ENCODE data around the gene BDNF. TPM values are rescaled to one million over a fixed set of nuclear protein-coding genes. Genes with fewer than 3 reads are reported as not detected.
"Not testable (repeated sequence)": the region's sequence is repeated elsewhere in the genome, so short reads cannot be mapped to it uniquely, and the experiment has no call there.

Gene BDNF
- total RNA-seq, 1 donor from 2014 or later = 5.8 TPM

DNA sequence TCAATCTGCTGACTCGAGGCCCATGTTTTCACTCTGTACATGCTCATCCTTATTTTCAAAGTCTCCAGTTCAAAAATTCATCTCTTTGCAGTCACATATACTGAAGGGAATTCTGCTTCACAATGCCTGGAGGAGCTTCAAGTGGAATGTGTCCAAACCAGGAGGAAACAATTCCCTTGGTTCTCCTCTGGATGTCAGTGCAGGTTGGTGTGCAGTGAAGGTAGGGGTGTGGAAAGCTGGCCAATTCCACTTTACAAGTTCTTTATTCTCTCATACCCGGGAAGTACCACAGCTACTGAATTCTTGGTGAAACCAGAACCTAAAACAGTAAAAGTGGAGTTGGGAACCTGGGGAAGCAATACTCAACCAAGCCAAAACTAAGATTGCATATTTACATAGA, 57.3 kb downstream of the BDNF start:
- TF ChIP-seq, protein P1, sequence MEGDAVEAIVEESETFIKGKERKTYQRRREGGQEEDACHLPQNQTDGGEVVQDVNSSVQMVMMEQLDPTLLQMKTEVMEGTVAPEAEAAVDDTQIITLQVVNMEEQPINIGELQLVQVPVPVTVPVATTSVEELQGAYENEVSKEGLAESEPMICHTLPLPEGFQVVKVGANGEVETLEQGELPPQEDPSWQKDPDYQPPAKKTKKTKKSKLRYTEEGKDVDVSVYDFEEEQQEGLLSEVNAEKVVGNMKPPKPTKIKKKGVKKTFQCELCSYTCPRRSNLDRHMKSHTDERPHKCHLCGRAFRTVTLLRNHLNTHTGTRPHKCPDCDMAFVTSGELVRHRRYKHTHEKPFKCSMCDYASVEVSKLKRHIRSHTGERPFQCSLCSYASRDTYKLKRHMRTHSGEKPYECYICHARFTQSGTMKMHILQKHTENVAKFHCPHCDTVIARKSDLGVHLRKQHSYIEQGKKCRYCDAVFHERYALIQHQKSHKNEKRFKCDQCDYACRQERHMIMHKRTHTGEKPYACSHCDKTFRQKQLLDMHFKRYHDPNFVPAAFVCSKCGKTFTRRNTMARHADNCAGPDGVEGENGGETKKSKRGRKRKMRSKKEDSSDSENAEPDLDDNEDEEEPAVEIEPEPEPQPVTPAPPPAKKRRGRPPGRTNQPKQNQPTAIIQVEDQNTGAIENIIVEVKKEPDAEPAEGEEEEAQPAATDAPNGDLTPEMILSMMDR (conservative IDR thresholded peaks at IDR 0.05; ENCODE audit: low read depth, low read length) = peak; percentile 33
- no peak overlapping the region for H3K4me3 ChIP-seq (ENCODE audit: low read depth, low read length)
- DNase-seq (ENCODE audit: low read depth) = no peak

DNA sequence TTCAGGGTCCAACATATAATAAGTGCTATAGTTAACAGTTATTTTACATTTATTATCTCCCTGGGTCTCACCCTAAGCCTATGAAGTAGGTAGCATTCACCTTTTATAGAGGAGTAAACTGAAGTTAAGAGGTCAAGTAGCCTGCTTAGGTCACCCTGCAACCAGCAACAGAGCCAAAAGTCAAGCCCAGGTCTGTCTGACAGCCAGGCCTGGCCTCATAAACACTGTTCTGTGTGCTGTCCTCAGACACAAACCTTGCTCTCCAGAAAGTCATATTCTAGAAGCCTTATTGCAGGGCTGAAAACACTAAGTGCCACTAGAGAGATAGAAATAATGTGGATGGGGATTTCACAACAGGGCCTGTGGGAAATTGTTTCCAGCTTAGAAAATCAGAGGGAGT, 59.3 kb downstream of the BDNF start:
- TF ChIP-seq, protein P1 (conservative IDR thresholded peaks at IDR 0.05; ENCODE audit: low read depth, low read length) = no peak
- no peak overlapping the region for H3K4me3 ChIP-seq (ENCODE audit: low read depth, low read length)
- no peak for DNase-seq (ENCODE audit: low read depth)

DNA sequence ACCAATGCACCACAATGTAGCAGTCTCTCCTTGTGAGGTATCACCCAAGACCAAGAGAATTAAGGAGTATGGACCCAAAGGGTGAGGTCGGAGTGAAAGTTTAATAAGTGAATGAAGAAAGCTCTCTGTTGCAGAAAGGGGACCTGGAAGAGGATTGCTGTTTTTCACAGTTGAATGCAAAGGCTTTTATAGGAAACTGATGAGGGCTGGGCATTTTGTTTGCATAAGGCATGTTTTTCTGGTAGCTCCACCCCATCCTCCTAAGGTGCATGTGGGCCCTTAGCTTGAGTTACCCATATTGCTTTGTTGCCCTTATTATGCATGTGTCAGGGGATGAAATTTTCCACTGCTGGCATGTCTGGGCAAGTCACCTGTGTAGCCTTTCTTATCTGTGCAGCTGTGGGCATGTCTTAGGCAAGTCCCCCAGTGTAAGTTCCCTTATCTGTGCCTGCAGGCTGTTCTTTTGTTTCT, 64.7 kb downstream of the BDNF start:
- DNase-seq (ENCODE audit: low read depth) = no peak
- no peak overlapping the region for H3K4me3 ChIP-seq (ENCODE audit: low read depth, low read length)
- TF ChIP-seq, protein P1 (conservative IDR thresholded peaks at IDR 0.05; ENCODE audit: low read depth, low read length) = no peak

DNA sequence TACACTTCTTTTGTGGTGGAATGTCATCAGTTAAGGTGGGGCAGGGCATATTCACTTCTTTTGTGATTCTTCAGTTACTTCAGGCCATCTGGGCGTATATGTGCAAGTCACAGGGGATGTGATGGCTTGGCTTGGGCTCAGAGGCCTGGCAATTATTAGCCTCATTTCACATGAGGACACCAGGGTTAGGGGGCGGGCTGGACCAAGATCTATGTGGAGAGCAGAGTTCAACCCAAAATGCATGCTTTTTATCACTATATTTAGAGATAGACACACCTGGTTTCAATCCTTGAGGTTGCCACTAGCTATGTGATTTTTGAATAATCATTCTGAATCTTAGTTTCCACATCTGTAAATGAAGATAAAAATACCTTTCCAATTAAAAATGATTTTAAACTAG, 65.5 kb downstream of the BDNF start:
- DNase-seq (ENCODE audit: low read depth); H3K4me3 ChIP-seq (ENCODE audit: low read depth, low read length): not testable (repeated sequence)

DNA sequence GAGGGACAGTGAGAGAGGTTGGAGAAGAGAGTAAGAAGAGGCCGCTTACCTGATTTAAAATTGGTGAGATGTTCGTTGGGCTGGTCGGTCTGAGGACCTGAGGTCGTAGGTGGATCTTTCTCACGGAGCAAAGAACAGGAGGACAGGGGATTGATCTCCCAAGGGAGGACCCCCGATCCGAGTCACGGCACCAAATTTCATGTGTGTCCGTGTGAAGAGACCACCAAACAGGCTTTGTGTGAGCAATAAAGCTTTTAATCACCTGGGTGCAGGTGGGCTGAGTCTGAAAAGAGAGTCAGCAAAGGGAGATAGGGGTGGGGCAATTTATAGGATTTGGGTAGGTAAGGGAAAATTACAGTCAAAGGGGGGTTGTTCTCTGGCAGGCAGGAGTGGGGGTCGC, 66.0 kb downstream of the BDNF start:
- H3K4me3 ChIP-seq (ENCODE audit: low read depth, low read length); DNase-seq (ENCODE audit: low read depth): not testable (repeated sequence)

DNA sequence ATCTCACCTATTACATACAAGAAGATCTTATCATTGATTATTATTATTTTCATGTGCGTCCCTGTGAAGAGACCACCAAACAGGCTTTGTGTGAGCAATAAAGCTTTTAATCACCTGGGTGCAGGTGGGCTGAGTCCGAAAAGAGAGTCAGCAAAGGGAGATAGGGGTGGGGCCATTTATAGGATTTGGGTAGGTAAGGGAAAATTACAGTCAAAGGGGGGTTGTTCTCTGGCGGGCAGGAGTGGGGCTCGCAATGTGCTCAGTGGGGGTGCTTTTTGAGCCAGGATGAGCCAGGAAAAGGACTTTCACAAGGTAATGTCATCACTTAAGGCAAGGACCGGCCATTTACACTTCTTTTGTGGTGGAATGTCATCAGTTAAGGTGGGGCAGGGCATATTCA, 71.2 kb downstream of the BDNF start:
- not testable (repeated sequence) for H3K4me3 ChIP-seq (ENCODE audit: low read depth, low read length); DNase-seq (ENCODE audit: low read depth)

DNA sequence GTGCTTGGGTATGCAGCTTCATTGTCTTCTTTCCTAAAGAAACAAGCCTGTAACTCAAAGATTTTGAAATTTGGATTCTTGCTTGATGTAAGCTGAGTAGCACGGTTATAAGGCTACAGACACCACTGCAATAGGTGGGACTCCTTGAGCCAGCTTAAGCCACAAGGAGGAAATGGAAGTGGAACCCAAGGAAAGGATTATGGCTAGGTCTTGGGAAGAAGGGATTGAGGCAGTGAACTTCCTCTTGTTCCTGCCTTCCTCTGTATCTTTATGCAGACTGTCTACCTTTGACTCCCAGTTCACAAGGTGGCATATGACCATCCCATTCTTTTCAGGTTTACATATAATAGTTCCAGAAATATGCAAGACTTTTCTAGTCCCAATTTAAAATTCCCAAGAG, 72.3 kb downstream of the BDNF start:
- no peak overlapping the region for H3K4me3 ChIP-seq (ENCODE audit: low read depth, low read length)
- DNase-seq (ENCODE audit: low read depth) = no peak
- TF ChIP-seq, protein P1 (conservative IDR thresholded peaks at IDR 0.05; ENCODE audit: low read depth, low read length) = no peak

DNA sequence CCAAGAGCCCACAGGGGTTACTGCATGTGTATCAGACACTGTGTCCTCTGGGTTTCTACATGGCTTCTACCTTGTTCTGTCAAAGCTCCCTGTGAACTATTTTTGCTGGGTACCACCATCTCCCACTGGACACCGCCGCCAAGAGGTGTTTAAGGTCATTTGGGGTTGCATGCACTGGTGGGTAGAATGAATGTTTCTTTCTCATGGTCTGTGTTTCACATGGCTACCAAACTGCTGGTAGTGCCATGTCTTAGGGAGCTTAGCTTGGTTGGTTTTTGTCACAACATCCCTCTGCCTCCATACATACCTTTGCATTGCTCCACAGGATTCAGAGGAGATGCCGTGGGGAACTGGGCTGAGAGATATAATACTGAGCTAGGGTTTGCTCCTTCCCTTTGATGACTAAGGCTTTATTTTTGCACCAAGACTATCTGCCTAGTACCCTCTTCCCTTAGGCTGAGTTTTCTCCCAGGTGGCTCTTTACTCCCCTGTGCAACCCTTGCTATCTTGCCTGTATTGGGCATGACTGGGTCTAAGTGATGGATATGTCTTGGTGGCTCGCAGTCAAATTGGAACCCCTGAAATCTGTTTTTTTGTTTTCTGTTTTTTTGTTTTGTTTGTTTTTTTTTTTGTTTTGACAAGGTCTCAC, 73.2 kb downstream of the BDNF start:
- no peak overlapping the region for H3K4me3 ChIP-seq (ENCODE audit: low read depth, low read length)
- no peak for DNase-seq (ENCODE audit: low read depth)
- TF ChIP-seq, protein P1 (conservative IDR thresholded peaks at IDR 0.05; ENCODE audit: low read depth, low read length) = no peak
